Suprapubic skin (tissue), 4 donors: Measurements from ENCODE around the gene RGMA.

Source experiments
- EP300 ChIP-seq: sonication (generic); formaldehyde crosslinking; IDR thresholded peaks from one replicate; pipeline ENCODE4 v1.6.1; 2017; ENCODE audit warnings: antibody characterized with exemption
- POLR2A ChIP-seq, 2 donors: fragments of 450-650 bp; IDR thresholded peaks; one replicate each; pipeline ENCODE4 v1.6.1; 2017; ENCODE audit warnings: antibody characterized with exemption in 2 of 2, mild to moderate bottlenecking in 2 of 2, moderate library complexity in 2 of 2
- POLR2AphosphoS5 ChIP-seq, 3 donors: sonication (generic); formaldehyde crosslinking; IDR thresholded peaks; one replicate each; pipeline ENCODE4 v1.6.1; 2017; ENCODE audit warnings: antibody characterized with exemption in 3 of 3
- TF ChIP-seq, protein P1 (sequence below), 2 donors: fragments of 200-600 bp in 1 of 2; fragments of 450-650 bp in 1 of 2; sonication (generic) in 1 of 2; IDR thresholded peaks; one replicate each; pipeline ENCODE4 v1.5.1; 2016 to 2019; ENCODE audit warnings: antibody characterized with exemption in 2 of 2, mild to moderate bottlenecking in 1 of 2, moderate library complexity in 1 of 2

DNA sequence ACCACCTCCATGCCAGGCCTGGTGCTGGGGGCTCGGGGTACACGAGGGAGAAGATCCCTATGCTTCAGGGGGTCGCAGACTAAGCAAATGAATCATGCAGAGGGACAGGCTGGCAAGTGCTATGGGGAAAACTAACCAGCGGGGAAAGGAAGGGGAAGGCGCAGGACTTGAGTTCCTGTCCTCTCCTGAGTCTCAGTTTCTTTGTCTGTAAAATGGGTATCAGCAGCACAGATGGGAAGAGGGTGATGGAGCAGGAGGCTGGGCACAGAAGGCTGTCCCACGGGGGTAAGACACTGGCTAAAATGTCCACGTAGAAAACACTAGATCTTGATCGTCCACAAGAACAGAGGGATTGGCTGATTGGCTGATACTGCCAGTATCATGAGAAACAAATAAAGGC is 39.8 kb downstream of the RGMA start:
- TF ChIP-seq, protein P1, sequence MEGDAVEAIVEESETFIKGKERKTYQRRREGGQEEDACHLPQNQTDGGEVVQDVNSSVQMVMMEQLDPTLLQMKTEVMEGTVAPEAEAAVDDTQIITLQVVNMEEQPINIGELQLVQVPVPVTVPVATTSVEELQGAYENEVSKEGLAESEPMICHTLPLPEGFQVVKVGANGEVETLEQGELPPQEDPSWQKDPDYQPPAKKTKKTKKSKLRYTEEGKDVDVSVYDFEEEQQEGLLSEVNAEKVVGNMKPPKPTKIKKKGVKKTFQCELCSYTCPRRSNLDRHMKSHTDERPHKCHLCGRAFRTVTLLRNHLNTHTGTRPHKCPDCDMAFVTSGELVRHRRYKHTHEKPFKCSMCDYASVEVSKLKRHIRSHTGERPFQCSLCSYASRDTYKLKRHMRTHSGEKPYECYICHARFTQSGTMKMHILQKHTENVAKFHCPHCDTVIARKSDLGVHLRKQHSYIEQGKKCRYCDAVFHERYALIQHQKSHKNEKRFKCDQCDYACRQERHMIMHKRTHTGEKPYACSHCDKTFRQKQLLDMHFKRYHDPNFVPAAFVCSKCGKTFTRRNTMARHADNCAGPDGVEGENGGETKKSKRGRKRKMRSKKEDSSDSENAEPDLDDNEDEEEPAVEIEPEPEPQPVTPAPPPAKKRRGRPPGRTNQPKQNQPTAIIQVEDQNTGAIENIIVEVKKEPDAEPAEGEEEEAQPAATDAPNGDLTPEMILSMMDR (IDR thresholded peaks at IDR 0.05) = no peak
- TF ChIP-seq POLR2AphosphoS5 (IDR thresholded peaks at IDR 0.05) (no peak), POLR2A (IDR thresholded peaks at IDR 0.05) (no peak), EP300 (no peak)
